Measurements from ENCODE around the gene HSPG2.
A peak's percentile ranks its signal among the peaks of the same experiment; 100 is the strongest.
"Not testable (repeated sequence)": the region's sequence is repeated elsewhere in the genome, so short reads cannot be mapped to it uniquely, and the experiment has no call there.

HSPG2 gene

GRCh38 chr1:21782868-21783678 is 154.0 kb downstream of the HSPG2 start, which contains the start of gene USP48:
Gene USP48 (minus strand): TSS chr1:21783149. CDS start chr1:21782957, 192 bp downstream.
- no peaks in the 10 kb centered on the region for H3K36me3 ChIP-seq (ENCODE audit: control insufficient read depth, insufficient read depth, low read length)
- H3K9me3 ChIP-seq (ENCODE audit: control insufficient read depth, insufficient read depth, low read length), result no peaks in the 10 kb centered on the region
- no peaks in the 10 kb centered on the region for H3K4me1 ChIP-seq (ENCODE audit: control insufficient read depth, insufficient read depth, low read length)
- H3K9ac ChIP-seq (ENCODE audit: low read depth, low read length), result peak within 1 kb of the TSS; percentile 100
- peak within 1 kb of the TSS; percentile 99 for H3K4me3 ChIP-seq (ENCODE audit: low read depth, low read length)
- H3K27me3 ChIP-seq (ENCODE audit: control insufficient read depth, insufficient read depth, low read length), result no peaks in the 10 kb centered on the region

DNA sequence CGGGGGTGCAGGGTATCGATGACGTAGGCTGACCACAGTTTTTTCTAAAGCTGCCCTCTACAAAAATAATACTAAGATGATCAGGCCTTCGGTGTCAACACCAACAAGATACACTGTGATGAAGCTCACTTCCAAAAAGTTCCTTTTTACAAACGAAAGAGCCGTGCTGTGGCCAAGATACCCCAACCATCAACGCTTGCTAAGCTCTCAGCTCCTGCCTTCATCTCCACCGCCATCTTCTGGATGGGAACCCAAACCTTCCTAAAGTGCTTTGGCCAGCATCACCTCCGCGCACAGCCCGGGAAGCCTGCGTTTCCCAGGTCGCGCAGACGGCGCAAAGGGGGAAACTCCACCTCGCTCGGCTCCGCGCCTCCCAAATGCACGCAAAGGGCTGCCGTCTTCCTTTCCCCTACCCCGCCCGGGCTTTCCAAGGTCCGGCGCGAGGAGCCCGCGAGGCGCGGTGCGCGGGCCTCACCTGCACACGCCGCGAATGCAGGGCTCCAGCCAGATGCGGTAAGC is 154.7 kb downstream of the HSPG2 start:
- Histone ChIP-seq H3K4me1 (ENCODE audit: control insufficient read depth, insufficient read depth, low read length) (no peaks in the 10 kb centered on the region), H3K27me3 (ENCODE audit: control insufficient read depth, insufficient read depth, low read length) (no peaks in the 10 kb centered on the region), H3K36me3 (ENCODE audit: control insufficient read depth, insufficient read depth, low read length) (no peaks in the 10 kb centered on the region), H3K4me3 (ENCODE audit: low read depth, low read length) (peak overlapping the region; percentile 92), H3K9ac (ENCODE audit: low read depth, low read length) (peak overlapping the region; percentile 87), H3K9me3 (ENCODE audit: control insufficient read depth, insufficient read depth, low read length) (no peaks in the 10 kb centered on the region)

GRCh38 chr1:21781815-21782348 is 155.2 kb downstream of the HSPG2 start:
- H3K9me3 ChIP-seq (ENCODE audit: control insufficient read depth, insufficient read depth, low read length), result no peaks in the 10 kb centered on the region
- no peaks in the 10 kb centered on the region for H3K36me3 ChIP-seq (ENCODE audit: control insufficient read depth, insufficient read depth, low read length)
- peak overlapping the region; percentile 87 for H3K9ac ChIP-seq (ENCODE audit: low read depth, low read length)
- no peaks in the 10 kb centered on the region for H3K4me1 ChIP-seq (ENCODE audit: control insufficient read depth, insufficient read depth, low read length)
- H3K4me3 ChIP-seq (ENCODE audit: low read depth, low read length), result peak overlapping the region; percentile 92
- H3K27me3 ChIP-seq (ENCODE audit: control insufficient read depth, insufficient read depth, low read length), result no peaks in the 10 kb centered on the region

DNA sequence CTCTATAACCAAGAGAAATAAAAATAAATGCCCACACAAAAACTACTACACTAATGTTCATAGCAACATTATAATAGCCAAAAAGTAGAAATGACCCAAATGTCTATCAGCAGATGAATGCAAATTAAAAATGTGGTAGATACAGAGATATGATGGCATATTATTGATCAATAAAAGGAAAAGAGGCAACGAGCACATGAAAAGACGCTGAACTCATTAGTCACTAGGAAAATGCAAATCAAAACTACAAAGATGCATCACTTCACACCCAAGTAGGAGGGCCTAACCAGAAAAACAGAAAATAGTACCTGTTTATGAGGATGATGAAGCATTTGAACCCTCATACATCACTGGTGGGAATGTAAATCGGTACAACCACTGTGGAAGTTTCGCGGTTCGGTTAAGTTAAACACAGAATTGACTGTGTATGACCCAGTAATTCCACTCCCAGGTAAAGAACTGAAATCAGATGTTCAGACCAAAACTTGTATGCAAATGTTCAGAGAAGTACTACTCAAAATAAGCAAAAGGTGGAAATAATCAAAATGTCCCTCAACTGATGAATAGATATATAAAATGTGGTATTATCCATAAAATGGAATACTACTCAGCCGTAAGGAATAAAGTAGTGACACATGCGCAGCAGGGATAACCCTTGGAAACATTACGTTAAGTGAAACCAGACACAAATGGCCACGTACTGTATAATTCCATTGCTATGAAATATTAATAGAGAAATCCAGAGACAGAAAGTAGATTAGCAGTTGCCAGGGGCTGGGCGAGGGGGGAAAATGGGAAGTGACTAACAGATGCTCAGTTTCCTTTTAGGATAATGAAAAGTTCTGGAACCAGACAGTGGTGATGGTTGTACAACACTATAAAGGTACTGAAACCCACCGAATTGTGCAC is 157.2 kb downstream of the HSPG2 start:
- H3K27me3 ChIP-seq (ENCODE audit: control insufficient read depth, insufficient read depth, low read length), result no peaks in the 10 kb centered on the region
- no peaks in the 10 kb centered on the region for H3K36me3 ChIP-seq (ENCODE audit: control insufficient read depth, insufficient read depth, low read length)
- H3K9ac ChIP-seq (ENCODE audit: low read depth, low read length), result no peak overlapping the region
- H3K9me3 ChIP-seq (ENCODE audit: control insufficient read depth, insufficient read depth, low read length), result no peaks in the 10 kb centered on the region
- no peaks in the 10 kb centered on the region for H3K4me1 ChIP-seq (ENCODE audit: control insufficient read depth, insufficient read depth, low read length)
- no peak overlapping the region for H3K4me3 ChIP-seq (ENCODE audit: low read depth, low read length)

- Histone ChIP-seq H3K27me3 (ENCODE audit: control insufficient read depth, insufficient read depth, low read length) (no peaks in the 10 kb centered on the region), H3K4me3 (ENCODE audit: low read depth, low read length) (no peak overlapping the region), H3K9ac (ENCODE audit: low read depth, low read length) (no peak overlapping the region), H3K4me1 (ENCODE audit: control insufficient read depth, insufficient read depth, low read length) (no peaks in the 10 kb centered on the region), H3K9me3 (ENCODE audit: control insufficient read depth, insufficient read depth, low read length) (no peaks in the 10 kb centered on the region), H3K36me3 (ENCODE audit: control insufficient read depth, insufficient read depth, low read length) (no peaks in the 10 kb centered on the region)
Measured at GRCh38 chr1:21778405-21778727, 158.7 kb downstream of the HSPG2 start.

DNA sequence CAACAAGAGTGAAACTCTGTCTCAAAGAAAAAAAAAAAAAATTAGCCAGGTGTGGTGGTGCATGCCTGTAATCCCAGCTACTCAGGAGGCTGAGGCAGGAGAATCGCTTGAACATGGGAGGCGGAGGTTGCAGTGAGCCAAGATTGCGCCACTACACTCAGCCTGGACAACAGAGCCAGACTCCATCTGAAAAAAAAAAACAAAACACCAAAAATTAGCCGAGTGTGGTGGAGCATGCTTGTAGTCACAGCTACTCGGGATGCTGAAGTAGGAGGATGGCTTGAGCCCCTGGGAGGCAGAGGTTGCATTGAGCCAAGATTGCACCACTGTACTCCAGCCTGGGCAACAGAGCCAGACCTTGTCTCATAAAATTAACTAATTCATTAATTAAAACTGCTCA is 160.2 kb downstream of the HSPG2 start:
- not testable (repeated sequence) for H3K27me3 ChIP-seq (ENCODE audit: control insufficient read depth, insufficient read depth, low read length); H3K4me3 ChIP-seq (ENCODE audit: low read depth, low read length); H3K9me3 ChIP-seq (ENCODE audit: control insufficient read depth, insufficient read depth, low read length); H3K9ac ChIP-seq (ENCODE audit: low read depth, low read length); H3K4me1 ChIP-seq (ENCODE audit: control insufficient read depth, insufficient read depth, low read length); H3K36me3 ChIP-seq (ENCODE audit: control insufficient read depth, insufficient read depth, low read length)

- Histone ChIP-seq H3K4me3 (ENCODE audit: low read depth, low read length) (no peak overlapping the region), H3K4me1 (ENCODE audit: control insufficient read depth, insufficient read depth, low read length) (no peaks in the 10 kb centered on the region), H3K36me3 (ENCODE audit: control insufficient read depth, insufficient read depth, low read length) (no peaks in the 10 kb centered on the region), H3K27me3 (ENCODE audit: control insufficient read depth, insufficient read depth, low read length) (no peaks in the 10 kb centered on the region), H3K9me3 (ENCODE audit: control insufficient read depth, insufficient read depth, low read length) (no peaks in the 10 kb centered on the region), H3K9ac (ENCODE audit: low read depth, low read length) (no peak overlapping the region)
Measured at GRCh38 chr1:21775985-21776562, 161.0 kb downstream of the HSPG2 start.

DNA sequence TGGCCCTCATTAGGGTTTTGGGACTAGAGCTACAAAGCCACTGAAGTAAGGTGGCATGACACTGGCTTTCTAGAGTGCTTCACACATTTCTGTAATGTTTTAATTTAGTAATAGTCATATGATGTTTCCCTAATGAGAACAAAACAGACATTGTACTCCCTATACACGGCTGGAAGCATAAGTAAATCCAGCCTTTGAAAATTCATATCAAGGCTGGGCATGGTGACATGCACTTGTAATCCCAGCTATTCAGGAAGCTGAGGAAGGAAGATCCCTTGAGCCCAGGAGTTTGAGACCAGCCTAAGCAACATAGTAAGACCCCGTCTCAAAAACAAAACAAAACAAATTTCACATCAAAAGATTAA is 161.6 kb downstream of the HSPG2 start:
- no peak overlapping the region for H3K9ac ChIP-seq (ENCODE audit: low read depth, low read length)
- H3K4me1 ChIP-seq (ENCODE audit: control insufficient read depth, insufficient read depth, low read length), result no peaks in the 10 kb centered on the region

GRCh38 chr1:21774835-21775549 is 162.1 kb downstream of the HSPG2 start:
- Histone ChIP-seq H3K9ac (ENCODE audit: low read depth, low read length) (no peak overlapping the region), H3K4me1 (ENCODE audit: control insufficient read depth, insufficient read depth, low read length) (no peaks in the 10 kb centered on the region), H3K27me3 (ENCODE audit: control insufficient read depth, insufficient read depth, low read length) (no peaks in the 10 kb centered on the region), H3K4me3 (ENCODE audit: low read depth, low read length) (no peak overlapping the region), H3K36me3 (ENCODE audit: control insufficient read depth, insufficient read depth, low read length) (no peaks in the 10 kb centered on the region), H3K9me3 (ENCODE audit: control insufficient read depth, insufficient read depth, low read length) (no peaks in the 10 kb centered on the region)

More for the DNA sequence above, 161.6 kb downstream of the HSPG2 start:
- no peaks in the 10 kb centered on the region for H3K9me3 ChIP-seq (ENCODE audit: control insufficient read depth, insufficient read depth, low read length)
- no peaks in the 10 kb centered on the region for H3K27me3 ChIP-seq (ENCODE audit: control insufficient read depth, insufficient read depth, low read length)
- H3K4me3 ChIP-seq (ENCODE audit: low read depth, low read length), result no peak overlapping the region
- H3K36me3 ChIP-seq (ENCODE audit: control insufficient read depth, insufficient read depth, low read length), result no peaks in the 10 kb centered on the region

DNA sequence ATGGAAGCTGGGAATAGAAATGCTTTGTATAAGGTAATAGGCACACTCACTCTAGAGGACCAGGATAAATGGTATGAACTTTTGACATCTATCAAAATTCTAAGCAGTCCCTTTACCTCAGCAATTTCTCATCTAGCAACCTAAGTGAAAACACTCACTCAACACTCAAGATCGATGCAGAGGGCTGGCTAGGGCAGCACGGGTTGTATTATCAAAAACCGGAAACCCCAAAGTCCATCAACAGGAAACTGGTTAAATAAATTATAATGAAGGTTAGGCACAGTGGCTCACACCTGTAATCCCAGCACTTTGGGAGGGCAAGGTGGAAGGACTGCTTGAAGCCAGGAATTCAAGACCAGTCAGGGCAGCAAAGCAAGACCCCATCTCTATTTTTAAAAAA is 163.5 kb downstream of the HSPG2 start:
- H3K9me3 ChIP-seq (ENCODE audit: control insufficient read depth, insufficient read depth, low read length), result no peaks in the 10 kb centered on the region
- no peak overlapping the region for H3K4me3 ChIP-seq (ENCODE audit: low read depth, low read length)
- no peaks in the 10 kb centered on the region for H3K4me1 ChIP-seq (ENCODE audit: control insufficient read depth, insufficient read depth, low read length)
- no peak overlapping the region for H3K9ac ChIP-seq (ENCODE audit: low read depth, low read length)
- H3K27me3 ChIP-seq (ENCODE audit: control insufficient read depth, insufficient read depth, low read length), result no peaks in the 10 kb centered on the region
- H3K36me3 ChIP-seq (ENCODE audit: control insufficient read depth, insufficient read depth, low read length), result no peaks in the 10 kb centered on the region
